K562 treated with DMSO at 1 percent for 24 hours (cell line): ENCODE data around the gene LHCGR. TPM values are rescaled to one million over a fixed set of nuclear protein-coding genes. Genes with fewer than 3 reads are reported as not detected.

ENCODE experiments used
- total RNA-seq: library from RNA; unstranded; fragments of 300-600 nt; gene quantifications from 2 replicates; pipeline ENCODE4 v1.2.3, GENCODE V29; 2022; ENCODE audit warnings: low read depth; ENCODE audit not compliant: insufficient read depth

Gene LHCGR
- total RNA-seq, result not detected in 2 replicates

DNA sequence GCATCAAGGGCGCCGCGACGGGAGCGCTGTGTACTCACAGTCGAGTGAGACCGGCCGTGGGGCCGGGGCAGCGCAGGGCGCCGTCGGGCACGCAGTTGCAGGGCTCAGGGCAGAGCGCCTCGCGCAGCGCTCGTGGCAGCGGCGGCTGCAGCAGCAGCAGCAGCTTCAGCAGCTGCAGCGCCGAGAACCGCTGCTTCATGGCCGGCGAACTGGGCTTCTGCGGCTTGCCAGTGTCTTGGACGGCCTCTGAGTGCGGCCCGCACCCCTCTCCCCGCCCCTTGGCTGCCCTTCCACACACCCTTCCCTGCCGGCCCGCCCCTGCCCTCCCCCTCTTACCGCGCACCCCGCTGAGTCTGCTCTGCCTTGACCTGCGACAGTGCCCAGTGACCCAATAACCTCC is at the start of gene LHCGR:
TSS of gene LHCGR (minus strand) at position 252 of the 400 bp plus-strand sequence. CDS start at position 199, 53 bp downstream.

Other genes starting within 250 kb of the LHCGR start
- gene STON1, start 225.6 kb downstream of the LHCGR start, total RNA-seq, result 0.73 and 0.87 TPM in 2 replicates
- gene GTF2A1L, start 137.9 kb downstream of the LHCGR start, total RNA-seq, result not detected in 2 replicates